SK-N-SH (cell line): Measurements from ENCODE around the gene FTSJ1. TPM values are rescaled to one million over a fixed set of nuclear protein-coding genes. Genes with fewer than 3 reads are reported as not detected.

Source experiments
- CTCF ChIA-PET: fragments of 300-600, 350-600 bp; formaldehyde crosslinking; extraction: SDS; loops from one replicate; lab custom pipeline; 2021; lab: Yijun Ruan, JAX
- POLR2A ChIA-PET: fragments of 350-600 bp; sonication (Branson Sonifier 250); formaldehyde crosslinking; extraction: SDS; loops from one replicate; lab custom pipeline; 2020; ENCODE audit warnings: antibody characterized with exemption, inconsistent platforms; lab: Yijun Ruan, JAX
- DNase-seq: peaks from one replicate; pipeline ENCODE4 v3.0.0; 2012
- H2AFZ ChIP-seq: fragments of 200-600 bp; sonication (generic); 2 replicates; pipeline ENCODE4 v1.8.1; 2016; ENCODE audit warnings: antibody characterized with exemption, mild to moderate bottlenecking, low read depth
- H3F3A ChIP-seq: fragments of 200-600 bp; sonication (generic); replicated peaks from 2 replicates; pipeline ENCODE3; 2016; ENCODE audit warnings: antibody characterized with exemption, mild to moderate bottlenecking; ENCODE audit not compliant: insufficient read depth
- H3K27ac ChIP-seq, 2 experiments: fragments of 200-500 bp in 1 of 2; fragments of 200-600 bp in 1 of 2; sonication (Bioruptor generic) in 1 of 2; sonication (generic), shearing (Covaris generic) in 1 of 2; 2 replicates each; pipeline versions ENCODE4 v1.5.1 to v1.6.1; 2014 to 2016; ENCODE audit warnings: low read depth in 2 of 2, inconsistent platforms in 1 of 2, low read length in 1 of 2, mild to moderate bottlenecking in 1 of 2, mixed read lengths in 1 of 2
- H3K27me3 ChIP-seq: fragments of 200-600 bp; sonication (generic), shearing (Covaris generic); 2 replicates; pipeline ENCODE4 v1.6.1; 2016; ENCODE audit warnings: mixed run types; ENCODE audit not compliant: insufficient read depth
- H3K36me3 ChIP-seq, 2 experiments: fragments of 200-500 bp in 1 of 2; fragments of 200-600 bp in 1 of 2; sonication (Bioruptor generic) in 1 of 2; sonication (generic) in 1 of 2; replicated peaks in 1 of 2; 2 replicates each; pipeline versions ENCODE3 to v1.5.1; 2014 to 2016; ENCODE audit warnings: low read length in 1 of 2, mild to moderate bottlenecking in 1 of 2; ENCODE audit not compliant: insufficient read depth in 2 of 2, control insufficient read depth in 1 of 2
- H3K4me1 ChIP-seq, 2 experiments: fragments of 200-500 bp in 1 of 2; fragments of 200-600 bp in 1 of 2; sonication (Bioruptor generic) in 1 of 2; sonication (generic), shearing (Covaris generic) in 1 of 2; 2 replicates each; pipeline versions ENCODE4 v1.5.1 to v1.6.1; 2014 to 2016; ENCODE audit warnings: low read depth in 1 of 2, low read length in 1 of 2, mixed run types in 1 of 2; ENCODE audit not compliant: insufficient read depth in 2 of 2, control insufficient read depth in 1 of 2
- H3K4me2 ChIP-seq: fragments of 200-600 bp; sonication (generic), shearing (Covaris generic); 2 replicates; pipeline ENCODE4 v1.6.1; 2017; ENCODE audit warnings: mixed run types
- H3K4me3 ChIP-seq, 2 experiments: fragments of 200-500 bp in 1 of 2; fragments of 200-600 bp in 1 of 2; sonication (Bioruptor generic) in 1 of 2; sonication (generic), shearing (Covaris generic) in 1 of 2; 2 replicates each; pipeline versions ENCODE4 v1.5.1 to v1.8.1; 2014 to 2016; ENCODE audit warnings: low read depth in 2 of 2, inconsistent platforms in 1 of 2, low read length in 1 of 2, mild to moderate bottlenecking in 1 of 2, mixed read lengths in 1 of 2, moderate library complexity in 1 of 2
- H3K79me2 ChIP-seq: fragments of 200-600 bp; sonication (generic); 2 replicates; pipeline ENCODE4 v1.8.1; 2017; ENCODE audit warnings: mild to moderate bottlenecking; ENCODE audit not compliant: insufficient read depth
- H3K9ac ChIP-seq: fragments of 200-600 bp; sonication (generic); 2 replicates; pipeline ENCODE4 v1.6.1; 2017; ENCODE audit warnings: mixed run types
- H3K9me2 ChIP-seq: fragments of 200-600 bp; sonication (generic); 2 replicates; pipeline ENCODE4 v1.6.1; 2017; ENCODE audit warnings: mixed run types
- H3K9me3 ChIP-seq: fragments of 200-600 bp; sonication (generic); 2 replicates; pipeline ENCODE4 v1.6.1; 2017; ENCODE audit warnings: mixed run types, mild to moderate bottlenecking, moderate library complexity
- H4K20me1 ChIP-seq: fragments of 200-600 bp; sonication (generic); 2 replicates; pipeline ENCODE4 v1.6.1; 2017; ENCODE audit warnings: mild to moderate bottlenecking, mixed run types; ENCODE audit not compliant: insufficient read depth
- ELF1 ChIP-seq: IDR thresholded peaks from 2 replicates; pipeline ENCODE4 v1.4.0; 2012
- EP300 ChIP-seq, 2 experiments: IDR thresholded peaks; 2 replicates each; pipeline versions ENCODE4 v1.4.0 to v1.6.1; 2012; ENCODE audit warnings: borderline replicate concordance in 1 of 2, low read depth in 1 of 2, low read length in 1 of 2
- EZH2phosphoT487 ChIP-seq: fragments of 200-600 bp; sonication (generic); IDR thresholded peaks from 2 replicates; pipeline ENCODE4 v1.6.1; 2017; ENCODE audit warnings: low read depth, mixed run types, mild to moderate bottlenecking, antibody characterized with exemption, moderate library complexity, borderline replicate concordance
- GABPA ChIP-seq: IDR thresholded peaks from 2 replicates; pipeline ENCODE4 v1.4.0; 2012; ENCODE audit warnings: low read depth, mild to moderate bottlenecking
- GATA2 ChIP-seq: sonication (generic); formaldehyde crosslinking; IDR thresholded peaks from 2 replicates; pipeline ENCODE4 v1.5.0; 2020; ENCODE audit warnings: mild to moderate bottlenecking, missing genetic modification reagents
- MEF2A ChIP-seq: IDR thresholded peaks from 2 replicates; pipeline ENCODE4 v1.4.0; 2012; ENCODE audit warnings: low read depth, borderline replicate concordance
- NFIC ChIP-seq: IDR thresholded peaks from 2 replicates; pipeline ENCODE4 v1.4.0; 2012; ENCODE audit warnings: borderline replicate concordance
- PBX3 ChIP-seq: IDR thresholded peaks from 2 replicates; pipeline ENCODE4; 2012
- POLR2AphosphoS5 ChIP-seq: IDR thresholded peaks from 2 replicates; pipeline ENCODE4 v1.6.1; 2012; ENCODE audit warnings: low read depth, low read length
- REST ChIP-seq: IDR thresholded peaks from 2 replicates; pipeline ENCODE4 v1.6.1; 2012; ENCODE audit warnings: mild to moderate bottlenecking, low read depth, low read length, moderate library complexity
- RFX5 ChIP-seq: IDR thresholded peaks from 2 replicates; pipeline ENCODE4 v1.6.1; 2012; ENCODE audit warnings: mild to moderate bottlenecking, improper control_type of control experiment, low read length
- RXRA ChIP-seq: IDR thresholded peaks from 2 replicates; pipeline ENCODE4 v1.4.0; 2012; ENCODE audit warnings: low read depth, mild to moderate bottlenecking, borderline replicate concordance
- SIN3A ChIP-seq: IDR thresholded peaks from 2 replicates; pipeline ENCODE4 v1.6.1; 2012; ENCODE audit warnings: low read depth, mild to moderate bottlenecking, low read length, moderate library complexity, borderline replicate concordance
- SMC3 ChIP-seq: IDR thresholded peaks from 2 replicates; pipeline ENCODE4 v1.6.1; 2012; ENCODE audit warnings: low read depth, low read length, improper control_type of control experiment
- TAF1 ChIP-seq: IDR thresholded peaks from 2 replicates; pipeline ENCODE4 v1.6.1; 2012; ENCODE audit warnings: low read depth, mild to moderate bottlenecking, low read length, moderate library complexity, borderline replicate concordance
- TEAD4 ChIP-seq: IDR thresholded peaks from 2 replicates; pipeline ENCODE4 v1.4.0; 2012; ENCODE audit warnings: mild to moderate bottlenecking, borderline replicate concordance; ENCODE audit not compliant: insufficient read depth
- USF1 ChIP-seq: IDR thresholded peaks from 2 replicates; pipeline ENCODE4 v1.4.0; 2012; ENCODE audit warnings: low read depth, borderline replicate concordance
- USF2 ChIP-seq: fragments of 150-350 bp; IDR thresholded peaks from 2 replicates; pipeline ENCODE4 v1.6.1; 2017; ENCODE audit warnings: antibody characterized with exemption, low read length, low read depth, borderline replicate concordance
- WGBS: methylation state at CpG from one replicate; pipeline ENCODE4 v1.1.6; 2017; ENCODE audit warnings: low lambda C conversion rate; 5-methylcytosine and 5-hydroxymethylcytosine counted together
- polyA plus RNA-seq, 3 experiments: library from polyadenylated mRNA; depleted of rRNA; stranded (reverse); fragments of >200 nt; gene quantifications; 2 replicates each; pipeline ENCODE4 v1.2.3, GENCODE V29; 2012

The FTSJ1 gene
- polyA plus RNA-seq, 1 of the 3 experiments (the other 2 are of a cell fraction), result 34.1 TPM

- no peaks in the 10 kb centered on the region for H3K4me1 ChIP-seq
- H3K9me2 ChIP-seq, result no peaks in the 10 kb centered on the region
- H3F3A ChIP-seq, result no peaks in the 10 kb centered on the region
- H3K27ac ChIP-seq, result no peak overlapping the region
- no peak overlapping the region for H2AFZ ChIP-seq
- POLR2A ChIA-PET, result no interaction called here
- CTCF ChIA-PET, result interaction anchor here (0.9 kb wide), 1 partner anchor 15 kb away, joined by 3 read pairs; no protein-coding TSS in a partner anchor
- TF ChIP-seq RXRA (no peak), SMC3 (no peak), USF2 (no peak), PBX3 (no peak), EP300 (IDR thresholded peaks at IDR 0.05; ENCODE audit: borderline replicate concordance in 1 of 2, low read depth in 1 of 2, low read length in 1 of 2) (no peak), GATA2 (CRISPR knock-in tag) (no peak), SIN3A (no peak), USF1 (no peak), EZH2phosphoT487 (no peak), RFX5 (no peak), POLR2AphosphoS5 (no peak), TAF1 (no peak), MEF2A (no peak), NFIC (no peak), ELF1 (no peak), TEAD4 (no peak), GABPA (no peak), REST (no peak)
- H3K9me3 ChIP-seq, result no peaks in the 10 kb centered on the region
- DNase-seq, result no peak
- H3K9ac ChIP-seq, result no peak overlapping the region
- H3K79me2 ChIP-seq, result no peaks in the 10 kb centered on the region
- H3K4me2 ChIP-seq, result no peak overlapping the region
- no peaks in the 10 kb centered on the region for H3K36me3 ChIP-seq
- H3K27me3 ChIP-seq, result no peaks in the 10 kb centered on the region; the same call in 1 of the 2 replicates
- H3K4me3 ChIP-seq, result no peak overlapping the region
- whole genome bisulfite sequencing, result 38% methylated on average over 5 of the region's 6 CpGs
- no peaks in the 10 kb centered on the region for H4K20me1 ChIP-seq
These were observed 16.5 kb upstream of the FTSJ1 start for GRCh38 chrX:48459483-48459882.
